Prostate gland (tissue), 2 donors: ENCODE data around the gene CLGN.

Experiments used
- POLR2AphosphoS5 ChIP-seq: sonication (generic); formaldehyde crosslinking; IDR thresholded peaks from one replicate; pipeline ENCODE4 v1.6.1; 2017; ENCODE audit warnings: antibody characterized with exemption
- TF ChIP-seq, protein P1 (sequence below), 4 experiments: fragments of 200-600 bp in 2 of 4; fragments of 450-650 bp in 2 of 4; sonication (generic) in 2 of 4; IDR thresholded peaks; 1 replicate in 3 of 4; 2 replicates in 1 of 4; pipeline ENCODE4 v1.5.1; 2016 to 2019; ENCODE audit warnings: antibody characterized with exemption in 4 of 4, mild to moderate bottlenecking in 2 of 4, moderate library complexity in 2 of 4

- TF ChIP-seq, protein P1, sequence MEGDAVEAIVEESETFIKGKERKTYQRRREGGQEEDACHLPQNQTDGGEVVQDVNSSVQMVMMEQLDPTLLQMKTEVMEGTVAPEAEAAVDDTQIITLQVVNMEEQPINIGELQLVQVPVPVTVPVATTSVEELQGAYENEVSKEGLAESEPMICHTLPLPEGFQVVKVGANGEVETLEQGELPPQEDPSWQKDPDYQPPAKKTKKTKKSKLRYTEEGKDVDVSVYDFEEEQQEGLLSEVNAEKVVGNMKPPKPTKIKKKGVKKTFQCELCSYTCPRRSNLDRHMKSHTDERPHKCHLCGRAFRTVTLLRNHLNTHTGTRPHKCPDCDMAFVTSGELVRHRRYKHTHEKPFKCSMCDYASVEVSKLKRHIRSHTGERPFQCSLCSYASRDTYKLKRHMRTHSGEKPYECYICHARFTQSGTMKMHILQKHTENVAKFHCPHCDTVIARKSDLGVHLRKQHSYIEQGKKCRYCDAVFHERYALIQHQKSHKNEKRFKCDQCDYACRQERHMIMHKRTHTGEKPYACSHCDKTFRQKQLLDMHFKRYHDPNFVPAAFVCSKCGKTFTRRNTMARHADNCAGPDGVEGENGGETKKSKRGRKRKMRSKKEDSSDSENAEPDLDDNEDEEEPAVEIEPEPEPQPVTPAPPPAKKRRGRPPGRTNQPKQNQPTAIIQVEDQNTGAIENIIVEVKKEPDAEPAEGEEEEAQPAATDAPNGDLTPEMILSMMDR (IDR thresholded peaks at IDR 0.05) = no peak
- TF ChIP-seq POLR2AphosphoS5 = no peak
These were observed 84.8 kb downstream of the CLGN start for GRCh38 chr4:140342620-140343019.
